Sigmoid colon (tissue), 7 donors: ENCODE data around the gene ESPNL. TPM values are rescaled to one million over a fixed set of nuclear protein-coding genes. Genes with fewer than 3 reads are reported as not detected.

Experiments
- DNase-seq: peaks from one replicate; pipeline ENCODE4 v3.0.0-alpha.2; 2019
- H3K27ac ChIP-seq, 4 donors: fragments of 200-600 bp; sonication (generic); one replicate each; pipeline ENCODE4 v1.5.1; 2016 to 2019; ENCODE audit warnings: mild to moderate bottlenecking in 1 of 4
- H3K27me3 ChIP-seq, 3 donors: fragments of 200-600 bp; sonication (generic); one replicate each; pipeline ENCODE4 v1.5.1; 2019; ENCODE audit warnings: mild to moderate bottlenecking in 1 of 3
- H3K36me3 ChIP-seq, 4 donors: fragments of 200-600 bp; sonication (generic); one replicate each; pipeline ENCODE4 v1.5.1; 2016 to 2019
- H3K4me1 ChIP-seq, 4 donors: fragments of 200-600 bp; sonication (generic); one replicate each; pipeline ENCODE4 v1.5.1; 2017 to 2019
- H3K4me3 ChIP-seq, 4 donors: fragments of 200-600 bp; sonication (generic); one replicate each; pipeline ENCODE4 v1.5.1; 2017 to 2019; ENCODE audit warnings: mild to moderate bottlenecking in 2 of 4, moderate library complexity in 1 of 4
- H3K9me3 ChIP-seq, 4 donors: fragments of 200-600 bp in 3 of 4; sonication (generic) in 3 of 4; one replicate each; pipeline versions ENCODE4 v1.5.1 to v1.6.1; 2013 to 2019
- CTCF ChIP-seq, 4 experiments: fragments of 450-650 bp in 3 of 4; fragments of 200-600 bp in 1 of 4; IDR thresholded peaks; one replicate each; pipeline ENCODE4 v1.5.1; 2016 to 2019; ENCODE audit warnings: antibody characterized with exemption in 4 of 4, mild to moderate bottlenecking in 3 of 4, moderate library complexity in 2 of 4
- EP300 ChIP-seq, 4 donors: sonication (generic); formaldehyde crosslinking; IDR thresholded peaks; one replicate each; pipeline ENCODE4 v1.6.1; 2017; ENCODE audit warnings: antibody characterized with exemption in 4 of 4
- POLR2A ChIP-seq, 2 donors: fragments of 450-650 bp; IDR thresholded peaks; one replicate each; pipeline ENCODE4 v1.6.1; 2016; ENCODE audit warnings: antibody characterized with exemption in 2 of 2, mild to moderate bottlenecking in 2 of 2, moderate library complexity in 2 of 2
- POLR2AphosphoS5 ChIP-seq, 4 donors: sonication (generic); formaldehyde crosslinking; IDR thresholded peaks; one replicate each; pipeline ENCODE4 v1.6.1; 2017; ENCODE audit warnings: antibody characterized with exemption in 4 of 4
- WGBS, 2 donors: extraction: QIAGEN DNeasy Blood & Tissue Kit; methylation state at CpG; one replicate each; pipeline ENCODE4 v1.1.7; 2013; 5-methylcytosine and 5-hydroxymethylcytosine counted together
- intact Hi-C: fragments of 100-400 bp; cut with DNase I; formaldehyde crosslinking; loops from one replicate; pipeline ENCODE4 v1.15.1; 2023
- polyA plus RNA-seq, 3 donors: library from polyadenylated mRNA; stranded (reverse); fragments of 200-250 nt; gene quantifications; one replicate each; pipeline ENCODE4 v1.2.3, GENCODE V29; 2013
- total RNA-seq, 4 donors: library from RNA; depleted of rRNA; stranded (reverse); fragments of >200 nt; gene quantifications; one replicate each; pipeline ENCODE4 v1.1.0, GENCODE V29; 2016
- donor health status: healthy with polysubstance abuse.
- donor health status: Bipolar disorder and iron deficiency.
- donor health status: healthy.

ESPNL gene
- total and polyA plus RNA-seq, 7 donors = 0.36 to 2.0 (median 0.58) TPM; not detected in 3

DNA sequence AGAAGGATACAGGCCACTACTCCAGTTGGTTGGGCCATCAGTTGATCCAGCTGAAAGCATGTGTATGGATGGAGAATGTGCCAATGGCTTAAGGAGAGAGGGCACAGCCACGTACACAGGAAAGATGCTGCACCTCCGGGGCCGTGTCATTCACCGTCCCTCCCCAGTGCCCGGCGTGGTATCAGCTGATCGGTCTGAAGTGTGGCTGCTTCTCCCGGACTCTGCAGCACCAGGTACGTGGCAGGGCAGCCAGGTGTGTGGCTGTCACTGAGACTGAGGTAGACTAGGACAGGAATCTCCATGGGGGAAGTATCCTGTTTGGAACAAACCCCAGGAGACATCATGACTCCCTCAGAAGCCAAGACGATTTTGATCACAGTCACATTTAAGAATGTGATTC, 54.4 kb downstream of the ESPNL start:
- H3K36me3 ChIP-seq = no peaks in the 10 kb centered on the region
- intact Hi-C loops = no loop called here
- H3K9me3 ChIP-seq = no peaks in the 10 kb centered on the region
- WGBS, 2 donors = 92 to 94% methylated on average over 10 of the region's 10 CpGs
- H3K27ac ChIP-seq = no peak overlapping the region
- TF ChIP-seq POLR2A (IDR thresholded peaks at IDR 0.05) (no peak), EP300 (IDR thresholded peaks at IDR 0.05) (no peak), CTCF (IDR thresholded peaks at IDR 0.05) (no peak), POLR2AphosphoS5 (IDR thresholded peaks at IDR 0.05) (no peak)
- H3K4me3 ChIP-seq = no peak overlapping the region
- H3K4me1 ChIP-seq = peaks cover 0 to 15% (median 11%) of the 10 kb centered on the region in 4 donors
- H3K27me3 ChIP-seq = peaks cover 5 to 15% (median 10%) of the 10 kb centered on the region in 3 donors
- no peak for DNase-seq

- DNase-seq = no peak
Observed at GRCh38 chr2:238155051-238155760, 55.1 kb downstream of the ESPNL start.

DNA sequence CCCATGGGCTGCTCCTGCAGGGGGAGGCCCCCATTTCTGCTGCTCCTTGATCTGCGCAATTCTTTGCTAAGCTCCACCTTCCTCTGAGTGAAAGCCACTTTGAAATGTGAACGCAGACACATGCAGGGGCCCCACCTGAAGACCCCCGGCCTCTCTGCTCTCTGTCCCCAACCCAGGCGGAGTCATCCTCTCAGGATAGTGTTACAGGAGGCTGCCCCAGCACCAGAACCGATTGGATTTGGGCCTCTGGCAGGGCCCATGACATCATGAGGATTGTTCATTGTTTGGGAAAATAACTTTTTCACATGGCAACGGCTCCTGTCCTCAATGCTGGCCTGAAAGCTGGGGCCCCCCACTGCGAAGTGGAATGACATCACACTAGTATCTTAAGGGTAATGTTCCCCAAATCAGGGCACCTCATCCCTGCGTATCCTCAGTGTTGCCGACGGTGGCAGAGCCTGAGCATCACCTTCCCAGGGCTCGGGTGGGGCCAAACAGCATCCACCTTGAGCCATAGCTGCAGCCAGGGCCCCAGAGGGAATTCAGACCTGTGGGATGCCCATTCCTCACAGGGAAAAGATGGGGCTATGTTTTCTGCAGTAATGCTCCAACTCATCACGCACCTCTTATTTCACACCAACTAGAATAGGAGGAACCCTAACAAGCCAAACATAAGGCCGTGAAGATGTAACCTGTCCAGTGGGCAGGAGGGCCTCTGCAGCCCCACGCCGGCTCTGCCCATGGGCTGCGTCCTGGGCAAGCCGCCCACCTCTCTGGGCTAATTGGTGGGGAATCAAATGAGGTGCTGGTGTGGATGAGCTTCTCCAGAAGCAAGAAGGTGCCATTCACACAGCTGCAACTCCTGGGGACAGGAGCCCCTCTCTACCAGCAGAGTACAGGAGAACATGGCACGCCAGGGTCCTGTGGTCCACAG, 55.9 kb downstream of the ESPNL start:
- peak overlapping the region in 2 of 4 donors; percentile 25 to 45 for H3K27ac ChIP-seq
- H3K4me1 ChIP-seq = peaks cover 0 to 16% (median 13%) of the 10 kb centered on the region in 4 donors
- H3K36me3 ChIP-seq = no peaks in the 10 kb centered on the region
- no peak overlapping the region for H3K4me3 ChIP-seq
- intact Hi-C loops = no loop called here
- TF ChIP-seq EP300 (IDR thresholded peaks at IDR 0.05) = no peak
- TF ChIP-seq POLR2AphosphoS5 (IDR thresholded peaks at IDR 0.05) = no peak
- no peak for TF ChIP-seq POLR2A (IDR thresholded peaks at IDR 0.05)
- TF ChIP-seq CTCF (IDR thresholded peaks at IDR 0.05) = no peak
- H3K9me3 ChIP-seq = no peaks in the 10 kb centered on the region
- DNase-seq = no peak
- H3K27me3 ChIP-seq = peaks cover 8 to 25% (median 18%) of the 10 kb centered on the region in 3 donors
- 83 to 87% methylated on average over 18 of the region's 18 CpGs for WGBS, 2 donors

More at GRCh38 chr2:238155051-238155760, 55.1 kb downstream of the ESPNL start:
- H3K9me3 ChIP-seq = no peaks in the 10 kb centered on the region
- TF ChIP-seq POLR2AphosphoS5 (IDR thresholded peaks at IDR 0.05) (peak in 2 of 4 donors; percentile 14 to 52), EP300 (IDR thresholded peaks at IDR 0.05) (no peak)
- H3K4me3 ChIP-seq = no peak overlapping the region
- no peaks in the 10 kb centered on the region for H3K36me3 ChIP-seq
- intact Hi-C loops = no loop called here
- peak overlapping the region in 3 of 4 donors; percentile 21 to 45 (median 25) for H3K27ac ChIP-seq
- 84 to 88% methylated on average over 19 of the region's 19 CpGs for WGBS, 2 donors
- peaks cover 0 to 16% (median 13%) of the 10 kb centered on the region in 4 donors for H3K4me1 ChIP-seq
- peaks cover 8 to 22% (median 17%) of the 10 kb centered on the region in 3 donors for H3K27me3 ChIP-seq

DNA sequence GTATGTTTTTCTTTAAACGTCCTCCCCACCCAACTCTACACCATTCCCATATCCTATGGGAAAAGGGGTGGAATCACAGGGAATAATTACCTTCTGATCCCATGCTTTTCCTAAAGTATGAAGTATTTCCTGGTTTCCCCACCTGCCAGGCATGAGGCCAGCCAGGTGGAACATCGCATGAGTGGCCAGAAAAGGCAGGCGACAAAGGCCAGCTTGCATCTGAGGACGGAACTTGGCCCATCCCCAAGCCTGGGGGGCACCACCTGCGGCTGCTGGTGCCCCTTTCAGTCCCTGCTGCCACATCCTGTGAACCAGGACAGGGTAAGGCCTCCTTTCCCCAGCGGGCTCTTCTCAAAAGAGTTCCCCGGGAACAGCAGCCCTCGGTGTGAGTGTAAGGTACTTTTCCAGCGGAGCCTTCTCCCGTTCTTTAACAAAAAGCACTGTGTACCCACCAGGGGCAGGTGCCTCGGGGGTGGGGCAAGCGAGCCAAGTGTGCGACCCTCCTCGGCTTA, 57.4 kb downstream of the ESPNL start:
- 39 to 74% methylated on average over 14 of the region's 14 CpGs for WGBS, 2 donors
- no peaks in the 10 kb centered on the region for H3K36me3 ChIP-seq
- H3K9me3 ChIP-seq = no peaks in the 10 kb centered on the region
- no peak for DNase-seq
- intact Hi-C loops = loop anchor here (2.0 kb wide), 1 partner anchor 105 kb away; no protein-coding TSS in a partner anchor
- peaks cover 0 to 16% (median 13%) of the 10 kb centered on the region in 4 donors for H3K4me1 ChIP-seq
- H3K4me3 ChIP-seq = no peak overlapping the region
- H3K27me3 ChIP-seq = peaks cover 8 to 27% (median 18%) of the 10 kb centered on the region in 3 donors
- no peak overlapping the region for H3K27ac ChIP-seq
- no peak for TF ChIP-seq POLR2AphosphoS5 (IDR thresholded peaks at IDR 0.05)
- TF ChIP-seq EP300 (IDR thresholded peaks at IDR 0.05) = no peak
- no peak for TF ChIP-seq POLR2A (IDR thresholded peaks at IDR 0.05)
- no peak for TF ChIP-seq CTCF (IDR thresholded peaks at IDR 0.05)
